Loucy (cell line): Measurements from ENCODE around the gene ARF6.

Experiments used
- H2AFZ ChIP-seq: fragments of 200-600 bp; sonication (generic); 2 replicates; pipeline ENCODE4 v1.6.0; 2016; ENCODE audit warnings: antibody characterized with exemption, mild to moderate bottlenecking, low read length, moderate library complexity
- H3F3A ChIP-seq: fragments of 200-600 bp; 2 replicates; pipeline ENCODE4 v1.6.0; 2016; ENCODE audit warnings: antibody characterized with exemption, low read depth, mild to moderate bottlenecking
- H3K27me3 ChIP-seq: fragments of 200-600 bp; sonication (generic); 2 replicates; pipeline ENCODE4 v1.6.1; 2014; ENCODE audit warnings: low read length, mild to moderate bottlenecking; ENCODE audit not compliant: insufficient read depth, poor library complexity, severe bottlenecking
- H3K36me3 ChIP-seq: fragments of 200-600 bp; sonication (generic); 2 replicates; pipeline ENCODE4 v1.6.1; 2016; ENCODE audit warnings: low read length; ENCODE audit not compliant: insufficient read depth
- H3K4me1 ChIP-seq: fragments of 200-600 bp; sonication (generic); 2 replicates; pipeline ENCODE4 v1.5.1; 2014; ENCODE audit warnings: low read length, mild to moderate bottlenecking; ENCODE audit not compliant: insufficient read depth, poor library complexity, severe bottlenecking
- H3K4me2 ChIP-seq: fragments of 200-600 bp; sonication (generic); 2 replicates; pipeline ENCODE4 v1.6.0; 2014; ENCODE audit warnings: antibody characterized with exemption, low read length, low read depth, mild to moderate bottlenecking; ENCODE audit not compliant: poor library complexity, severe bottlenecking
- H3K4me3 ChIP-seq: fragments of 200-600 bp; sonication (generic); 2 replicates; pipeline ENCODE4 v1.5.1; 2014; ENCODE audit warnings: low read length, mild to moderate bottlenecking, mixed read lengths; ENCODE audit not compliant: poor library complexity, severe bottlenecking
- H3K79me2 ChIP-seq: fragments of 200-600 bp; sonication (generic); 2 replicates; pipeline ENCODE4 v1.6.1; 2014; ENCODE audit warnings: low read length; ENCODE audit not compliant: insufficient read depth
- H3K9ac ChIP-seq: fragments of 200-600 bp; sonication (generic); 2 replicates; pipeline ENCODE4 v1.6.0; 2014; ENCODE audit warnings: mild to moderate bottlenecking, low read depth, low read length, moderate library complexity; ENCODE audit not compliant: poor library complexity, severe bottlenecking
- H3K9me2 ChIP-seq: fragments of 200-600 bp; sonication (generic); replicated peaks from 2 replicates; pipeline ENCODE4 v1.6.1; 2016; ENCODE audit warnings: low read depth, low read length, mixed read lengths
- H3K9me3 ChIP-seq: fragments of 200-600 bp; sonication (generic); 2 replicates; pipeline ENCODE4 v1.6.1; 2014; ENCODE audit warnings: mild to moderate bottlenecking, antibody characterized with exemption, low read length, low read depth; ENCODE audit not compliant: insufficient read depth
- H4K20me1 ChIP-seq: fragments of 200-600 bp; sonication (generic); 2 replicates; pipeline ENCODE4 v1.6.0; 2014; ENCODE audit warnings: antibody characterized with exemption, low read length, mild to moderate bottlenecking; ENCODE audit not compliant: insufficient read depth, poor library complexity, severe bottlenecking
- CTCF ChIP-seq: fragments of 200-600 bp; sonication (generic); conservative IDR thresholded peaks from 2 replicates; pipeline ENCODE4 v1.5.1; 2014; ENCODE audit warnings: mild to moderate bottlenecking, antibody characterized with exemption, low read length
- EZH2phosphoT487 ChIP-seq: fragments of 200-600 bp; IDR thresholded peaks from 2 replicates; pipeline ENCODE4 v1.6.1; 2018; ENCODE audit warnings: antibody characterized with exemption, mild to moderate bottlenecking, moderate library complexity, borderline replicate concordance

ARF6 gene

GRCh38 chr14:49861699-49862088, 31.2 kb upstream of the ARF6 start:
- H3K9ac ChIP-seq, result peak overlapping the region; percentile 85
- H3K79me2 ChIP-seq, result no peaks in the 10 kb centered on the region
- H2AFZ ChIP-seq, result peak overlapping the region; percentile 100
- peaks cover 12% of the 10 kb centered on the region; the same call in 1 of the 2 replicates for H3F3A ChIP-seq
- H3K9me3 ChIP-seq, result no peaks in the 10 kb centered on the region
- no peaks in the 10 kb centered on the region for H3K27me3 ChIP-seq
- H3K9me2 ChIP-seq, result no peaks in the 10 kb centered on the region
- peak overlapping the region; percentile 91 for H3K4me3 ChIP-seq
- H4K20me1 ChIP-seq, result no peaks in the 10 kb centered on the region
- TF ChIP-seq EZH2phosphoT487 (no peak), CTCF (no peak)
- H3K4me2 ChIP-seq, result peak overlapping the region; percentile 92
- peaks cover 23% of the 10 kb centered on the region for H3K4me1 ChIP-seq
- H3K36me3 ChIP-seq, result no peaks in the 10 kb centered on the region

DNA sequence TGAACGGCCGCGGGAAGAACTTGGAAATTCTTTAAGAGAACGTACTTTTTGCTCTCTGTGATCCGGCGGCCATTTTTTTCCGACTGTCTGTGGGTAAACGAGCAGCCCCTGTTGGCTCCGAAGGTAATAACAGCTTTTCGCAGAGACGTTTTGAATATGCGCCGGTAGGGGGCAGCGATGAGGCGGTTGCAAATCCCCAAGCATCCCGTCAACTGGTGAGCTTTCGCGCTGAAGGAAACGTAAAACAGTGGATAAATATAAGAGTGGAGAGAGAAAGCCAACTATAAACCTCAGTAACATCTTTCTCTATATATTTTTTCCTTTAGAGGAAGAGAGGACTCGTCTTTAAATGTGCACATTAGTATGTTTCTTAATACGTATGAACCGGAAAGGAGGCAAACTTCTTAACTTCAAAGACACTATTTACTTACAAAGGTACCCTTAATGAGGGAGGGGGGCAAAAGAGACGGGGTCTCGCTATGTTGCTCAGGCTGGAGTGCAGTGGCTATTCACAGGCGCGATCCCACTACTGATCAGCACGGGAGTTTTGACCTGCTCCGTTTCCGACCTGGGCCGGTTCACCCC, 30.7 kb upstream of the ARF6 start:
- Histone ChIP-seq H3K79me2 (no peaks in the 10 kb centered on the region), H3K9me3 (no peaks in the 10 kb centered on the region), H2AFZ (peak overlapping the region; percentile 100), H3F3A (peaks cover 12% of the 10 kb centered on the region; the same call in 1 of the 2 replicates), H4K20me1 (no peaks in the 10 kb centered on the region), H3K4me2 (peak overlapping the region; percentile 92), H3K4me1 (peaks cover 23% of the 10 kb centered on the region), H3K9me2 (no peaks in the 10 kb centered on the region), H3K27me3 (no peaks in the 10 kb centered on the region), H3K9ac (peak overlapping the region; percentile 85), H3K36me3 (no peaks in the 10 kb centered on the region), H3K4me3 (peak overlapping the region; percentile 91)
- TF ChIP-seq EZH2phosphoT487, result no peak
- TF ChIP-seq CTCF, result peak; percentile 100

DNA sequence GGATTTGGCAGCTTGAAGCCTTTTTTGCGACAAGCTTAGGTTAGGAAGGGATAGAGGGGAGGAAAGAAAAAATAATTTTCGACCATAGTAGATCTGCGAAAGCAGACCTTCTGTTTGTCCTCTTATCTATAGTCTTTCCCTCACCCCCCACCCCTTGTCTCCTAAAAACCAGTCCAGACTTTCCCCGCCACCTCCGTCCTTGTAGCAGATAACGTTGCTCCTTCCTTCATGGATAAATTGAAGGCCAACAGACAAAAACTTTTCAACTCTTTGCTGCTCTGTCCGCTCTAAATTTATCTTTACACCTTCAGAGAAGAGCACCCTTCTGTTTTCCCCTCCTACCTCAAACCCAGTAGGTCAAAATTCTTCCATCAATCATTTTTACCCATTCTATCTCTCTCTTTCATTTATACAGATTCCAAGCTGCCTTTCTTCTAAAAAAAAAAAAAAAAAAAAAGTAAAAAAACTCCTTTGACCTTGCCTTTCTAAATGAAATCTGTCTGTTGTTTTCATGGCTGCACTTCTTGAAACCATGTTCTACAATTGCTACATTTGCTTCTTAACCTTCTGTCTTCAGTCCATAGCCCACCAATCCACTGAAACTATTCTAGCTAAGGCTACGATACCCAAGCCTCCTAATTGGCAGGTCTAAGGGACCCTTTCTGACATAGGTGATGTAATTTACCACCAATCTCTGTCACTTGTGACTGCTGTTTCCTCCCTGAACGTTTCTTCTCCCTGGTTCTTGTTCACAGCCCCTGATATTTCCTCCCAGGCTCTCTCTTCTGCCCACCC, 29.2 kb upstream of the ARF6 start:
- Histone ChIP-seq H2AFZ (peak overlapping the region; percentile 98), H3K4me3 (peak overlapping the region; percentile 91)

More for the DNA sequence above, 29.2 kb upstream of the ARF6 start:
- Histone ChIP-seq H3K27me3 (no peaks in the 10 kb centered on the region), H3K9ac (peak overlapping the region; percentile 89), H3F3A (peaks cover 12% of the 10 kb centered on the region; the same call in 1 of the 2 replicates), H3K9me3 (no peaks in the 10 kb centered on the region), H3K36me3 (no peaks in the 10 kb centered on the region), H3K9me2 (no peaks in the 10 kb centered on the region), H4K20me1 (no peaks in the 10 kb centered on the region), H3K4me2 (peak overlapping the region; percentile 84), H3K4me1 (peaks cover 27% of the 10 kb centered on the region), H3K79me2 (no peaks in the 10 kb centered on the region)
- TF ChIP-seq CTCF (no peak), EZH2phosphoT487 (no peak)
